H1 (cell line): Measurements from ENCODE around the gene GMPR. TPM values are rescaled to one million over a fixed set of nuclear protein-coding genes. Genes with fewer than 3 reads are reported as not detected.

ENCODE experiments used
- CTCF ChIA-PET: fragments of 300-600 bp; sonication (Branson Sonifier 250); formaldehyde crosslinking; loops from one replicate; lab custom pipeline; 2021; ENCODE audit not compliant: partially characterized antibody; lab: Charles Lee
- POLR2A ChIA-PET: fragments of 300-600 bp; sonication (Branson Sonifier 250); formaldehyde crosslinking; loops from one replicate; lab custom pipeline; 2021; ENCODE audit warnings: inconsistent platforms; ENCODE audit not compliant: partially characterized antibody; lab: Charles Lee
- DNase-seq, 2 experiments: peaks; one replicate each; pipeline versions ENCODE4 v3.0.0 to v3.0.0-alpha.2; 2010 to 2022; ENCODE audit warnings: low spot score in 2 of 2, low read depth in 1 of 2, mixed read lengths in 1 of 2
- FAIRE-seq: peaks from 2 replicates; lab custom pipeline; 2011; peaks lifted over from hg19 to GRCh38; lab: Jason Lieb, UNC
- H2AFZ ChIP-seq: 2 replicates; pipeline ENCODE4 v1.8.1; 2012; ENCODE audit warnings: low read length, inconsistent platforms
- H2AK5ac ChIP-seq: 2 replicates; pipeline ENCODE4 v1.6.1; 2013; ENCODE audit warnings: low read depth, low read length
- H2BK120ac ChIP-seq: replicated peaks from 2 replicates; pipeline ENCODE3; 2013; ENCODE audit warnings: low read depth, low read length, inconsistent platforms
- H2BK12ac ChIP-seq: 2 replicates; pipeline ENCODE4 v1.6.1; 2013; ENCODE audit warnings: low read depth, low read length
- H2BK15ac ChIP-seq: 2 replicates; pipeline ENCODE4 v1.6.1; 2013; ENCODE audit warnings: low read length
- H2BK20ac ChIP-seq: 2 replicates; pipeline ENCODE4 v1.6.1; 2013; ENCODE audit warnings: low read length
- H2BK5ac ChIP-seq: 2 replicates; pipeline ENCODE4 v1.6.1; 2013; ENCODE audit warnings: low read depth, low read length
- H3K14ac ChIP-seq: 2 replicates; pipeline ENCODE4 v1.6.1; 2013; ENCODE audit warnings: inconsistent platforms; ENCODE audit not compliant: insufficient read length
- H3K18ac ChIP-seq: 2 replicates; pipeline ENCODE4 v1.6.1; 2013; ENCODE audit warnings: low read length; ENCODE audit errors: extremely low read depth
- H3K23ac ChIP-seq: 2 replicates; pipeline ENCODE4 v1.6.1; 2013; ENCODE audit warnings: inconsistent platforms; ENCODE audit not compliant: insufficient read length
- H3K23me2 ChIP-seq: 2 replicates; pipeline ENCODE4 v1.6.1; 2013; ENCODE audit warnings: low read depth, low read length
- H3K27ac ChIP-seq: 2 replicates; pipeline ENCODE4 v1.6.1; 2011; ENCODE audit warnings: low read depth, low read length, inconsistent platforms
- H3K27me3 ChIP-seq, 4 experiments: replicated peaks in 1 of 4; 1 replicate in 1 of 4; 2 replicates in 3 of 4; pipeline versions ENCODE4 v1.6.1 to v1.8.1; 2011 to 2013; ENCODE audit warnings: low read length in 3 of 4, mild to moderate bottlenecking in 3 of 4, inconsistent platforms in 2 of 4, mixed read lengths in 2 of 4, moderate library complexity in 1 of 4; ENCODE audit not compliant: control insufficient read depth in 3 of 4, insufficient read depth in 3 of 4; ENCODE audit errors: extremely low read depth in 1 of 4
- H3K36me3 ChIP-seq, 4 experiments: 2 replicates each; pipeline versions ENCODE4 v1.6.1 to v1.8.1; 2011 to 2013; ENCODE audit warnings: mild to moderate bottlenecking in 4 of 4, low read length in 3 of 4, moderate library complexity in 2 of 4, control low read depth in 1 of 4, inconsistent platforms in 1 of 4; ENCODE audit not compliant: insufficient read depth in 4 of 4, control insufficient read depth in 2 of 4
- H3K4ac ChIP-seq: replicated peaks from 2 replicates; pipeline ENCODE3; 2013; ENCODE audit warnings: low read length, low read depth, mixed read lengths, inconsistent platforms; ENCODE audit not compliant: insufficient read length
- H3K4me1 ChIP-seq, 4 experiments: replicated peaks in 1 of 4; 1 replicate in 1 of 4; 2 replicates in 3 of 4; pipeline versions ENCODE4 v1.6.1 to v1.8.1; 2011 to 2013; ENCODE audit warnings: low read length in 3 of 4, inconsistent platforms in 2 of 4, mixed read lengths in 1 of 4; ENCODE audit not compliant: insufficient read depth in 4 of 4, control insufficient read depth in 3 of 4
- H3K4me2 ChIP-seq, 2 experiments: 2 replicates each; pipeline versions ENCODE4 v1.6.1 to v1.8.1; 2011 to 2013; ENCODE audit warnings: low read depth in 2 of 2, low read length in 2 of 2, control low read depth in 1 of 2, inconsistent platforms in 1 of 2, mild to moderate bottlenecking in 1 of 2; ENCODE audit not compliant: insufficient read depth in 1 of 2
- H3K4me3 ChIP-seq, 4 experiments: fragments of 200-600, 300-600 bp in 1 of 4; sonication (generic), shearing (Covaris generic), sonication (Bioruptor Twin) in 1 of 4; 2 replicates each; pipeline versions ENCODE4 v1.5.1 to v1.8.1; 2011 to 2016; ENCODE audit warnings: low read length in 4 of 4, low read depth in 3 of 4, control low read depth in 2 of 4, inconsistent platforms in 2 of 4, mild to moderate bottlenecking in 2 of 4, mixed read lengths in 1 of 4, moderate library complexity in 1 of 4; ENCODE audit not compliant: insufficient read depth in 2 of 4; ENCODE audit errors: extremely low read depth in 1 of 4
- H3K56ac ChIP-seq: replicated peaks from 2 replicates; pipeline ENCODE3; 2013; ENCODE audit warnings: low read depth, mild to moderate bottlenecking, mixed read lengths, low read length, inconsistent platforms; ENCODE audit not compliant: insufficient read length
- H3K79me1 ChIP-seq: 2 replicates; pipeline ENCODE4 v1.6.1; 2013; ENCODE audit warnings: low read depth, low read length, control low read depth
- H3K79me2 ChIP-seq, 2 experiments: 2 replicates each; pipeline versions ENCODE4 v1.6.1 to v1.8.1; 2012 to 2013; ENCODE audit warnings: low read length in 2 of 2, mild to moderate bottlenecking in 2 of 2, inconsistent platforms in 1 of 2; ENCODE audit not compliant: insufficient read depth in 2 of 2, control insufficient read depth in 1 of 2
- H3K9ac ChIP-seq, 4 experiments: replicated peaks in 1 of 4; 1 replicate in 1 of 4; 2 replicates in 3 of 4; pipeline versions ENCODE4 v1.6.1 to v1.8.1; 2011 to 2013; ENCODE audit warnings: low read depth in 3 of 4, low read length in 3 of 4, control low read depth in 2 of 4, mild to moderate bottlenecking in 2 of 4, moderate library complexity in 2 of 4, inconsistent platforms in 1 of 4; ENCODE audit errors: extremely low read depth in 1 of 4
- H3K9me3 ChIP-seq, 2 experiments: 2 replicates each; pipeline versions ENCODE4 v1.6.1 to v1.8.1; 2012 to 2013; ENCODE audit warnings: mild to moderate bottlenecking in 2 of 2, moderate library complexity in 2 of 2, control low read depth in 1 of 2, inconsistent platforms in 1 of 2, low read depth in 1 of 2, low read length in 1 of 2, mixed read lengths in 1 of 2; ENCODE audit not compliant: insufficient read depth in 2 of 2
- H4K20me1 ChIP-seq, 2 experiments: replicated peaks in 1 of 2; 2 replicates each; pipeline versions ENCODE3 to v1.8.1; 2011 to 2013; ENCODE audit warnings: inconsistent platforms in 2 of 2, low read length in 2 of 2, mild to moderate bottlenecking in 1 of 2; ENCODE audit not compliant: insufficient read depth in 2 of 2, control insufficient read depth in 1 of 2
- H4K5ac ChIP-seq: 2 replicates; pipeline ENCODE4 v1.6.1; 2013; ENCODE audit warnings: low read length, low read depth, mixed read lengths, inconsistent platforms; ENCODE audit not compliant: insufficient read length
- H4K8ac ChIP-seq: 2 replicates; pipeline ENCODE4 v1.8.0; 2013; ENCODE audit warnings: mild to moderate bottlenecking, moderate library complexity, low read length, inconsistent platforms; ENCODE audit not compliant: insufficient read depth; ENCODE audit errors: extremely low read depth
- H4K91ac ChIP-seq: replicated peaks from 2 replicates; pipeline ENCODE3; 2013; ENCODE audit warnings: low read length, mixed read lengths, inconsistent platforms; ENCODE audit not compliant: insufficient read length
- FOSL1 ChIP-seq: IDR thresholded peaks from 2 replicates; pipeline ENCODE4 v1.6.1; 2011; ENCODE audit warnings: mild to moderate bottlenecking, low read depth, low read length, moderate library complexity; ENCODE audit not compliant: insufficient read depth
- WGBS, 2 experiments: shearing (Covaris generic) in 1 of 2; methylation state at CpG; one replicate each; pipeline versions ENCODE4 v1.1.6 to v1.1.7; 2013 to 2015; ENCODE audit warnings: low lambda C conversion rate in 2 of 2, mixed read lengths in 2 of 2, inconsistent platforms in 1 of 2, low coverage in 1 of 2, missing lambda C conversion rate in 1 of 2; ENCODE audit not compliant: insufficient replicate concordance in 2 of 2, insufficient coverage in 1 of 2, insufficient read length in 1 of 2; ENCODE audit errors: extremely low coverage in 1 of 2, missing lambda C conversion rate in 1 of 2; 5-methylcytosine and 5-hydroxymethylcytosine counted together
- polyA plus RNA-seq, 7 experiments: library from polyadenylated mRNA; depleted of rRNA in 3 of 7; stranded (reverse) in 5 of 7; unstranded in 2 of 7; fragments of >200 nt in 5 of 7; fragments of 200-250 nt in 2 of 7; gene quantifications; 1 replicate in 5 of 7; 2 replicates in 1 of 7; 4 replicates in 1 of 7; pipeline versions ENCODE4 v1.2.1 to v1.2.3, GENCODE V29; 2011 to 2013; ENCODE audit warnings: missing spikeins in 2 of 7, mixed read lengths in 2 of 7
- total RNA-seq: library from RNA; stranded (reverse); fragmentation: NEBNext Ultra II Directional; extraction: Animal tissue kit (Norgen Biotek cat#: 25700); gene quantifications from 2 replicates; pipeline ENCODE4 v1.2.1, GENCODE V29; 2021

Gene GMPR
- total and polyA plus RNA-seq, 2 of the 8 experiments (the other 6 are each of a cell fraction or from before 2014, with no cell fraction given), result 0.99 to 1.2 TPM

DNA sequence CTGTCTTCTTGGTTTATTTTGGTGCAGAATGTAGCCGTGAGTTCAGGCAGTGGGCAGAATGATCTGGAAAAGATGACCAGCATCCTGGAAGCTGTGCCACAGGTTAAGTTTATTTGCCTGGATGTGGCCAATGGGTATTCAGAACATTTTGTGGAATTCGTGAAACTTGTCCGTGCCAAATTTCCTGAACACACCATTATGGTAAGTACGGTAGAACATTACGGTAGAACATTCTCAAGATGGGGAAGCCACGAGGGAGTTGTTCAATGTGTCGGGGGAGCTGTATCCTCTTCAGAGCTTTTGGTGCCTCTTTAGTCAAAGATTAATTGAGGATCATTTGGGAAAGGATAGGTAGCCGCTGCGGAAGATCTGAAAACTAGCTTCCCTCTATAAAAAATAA, 16.1 kb downstream of the GMPR start:
- H4K8ac ChIP-seq, result no peak overlapping the region
- H2AFZ ChIP-seq, result no peak overlapping the region
- H3K4me3 ChIP-seq, result no peak overlapping the region
- no peak overlapping the region for H3K56ac ChIP-seq
- no peaks in the 10 kb centered on the region for H3K79me2 ChIP-seq
- H3K18ac ChIP-seq, result no peak overlapping the region
- no peak overlapping the region for H3K23ac ChIP-seq
- DNase-seq, result no peak
- peaks cover 0 to 12% (median 6%) of the 10 kb centered on the region in 4 experiments; a peak in 4 of 7 replicates for H3K4me1 ChIP-seq
- H3K9me3 ChIP-seq, result no peaks in the 10 kb centered on the region
- ChIA-PET CTCF (interaction anchor here (1.3 to 1.8 kb wide), 2 partner anchors 49 to 78 kb away, joined by 3 to 6 read pairs; no protein-coding TSS in a partner anchor), POLR2A (no interaction called here)
- no peak overlapping the region for H2BK120ac ChIP-seq
- no peaks in the 10 kb centered on the region for H3K27me3 ChIP-seq
- 90% methylated on average over 9 of the region's 9 CpGs; no CpG with 5 or more reads in 1 of the 2 experiments for WGBS, 2 experiments
- H3K4me2 ChIP-seq, result no peak overlapping the region
- no peak overlapping the region for H3K14ac ChIP-seq
- H3K4ac ChIP-seq, result no peak overlapping the region
- H3K23me2 ChIP-seq, result no peaks in the 10 kb centered on the region
- no peak overlapping the region for H2BK20ac ChIP-seq
- H3K27ac ChIP-seq, result no peak overlapping the region
- H4K91ac ChIP-seq, result no peak overlapping the region
- no peaks in the 10 kb centered on the region for H3K79me1 ChIP-seq
- no peaks in the 10 kb centered on the region for H3K36me3 ChIP-seq
- no peak for FAIRE-seq
- H2BK5ac ChIP-seq, result no peak overlapping the region
- H2BK15ac ChIP-seq, result no peak overlapping the region
- no peak overlapping the region for H2BK12ac ChIP-seq
- H4K20me1 ChIP-seq, result no peaks in the 10 kb centered on the region
- no peak overlapping the region for H3K9ac ChIP-seq
- no peak overlapping the region for H2AK5ac ChIP-seq
- no peak overlapping the region for H4K5ac ChIP-seq
- no peak for TF ChIP-seq FOSL1
